Adrenal gland (tissue), 12 donors: ENCODE measurements around the gene MYH13. TPM values are rescaled to one million over a fixed set of nuclear protein-coding genes. Genes with fewer than 3 reads are reported as not detected.

Experiments
- DNase-seq, 7 donors: peaks; one replicate each; pipeline ENCODE4 v3.0.0-alpha.2; 2019 to 2020
- H3K27ac ChIP-seq, 5 donors: fragments of 200-600 bp; sonication (generic) in 4 of 5; 1 replicate in 3 of 5; 2 replicates in 2 of 5; pipeline versions ENCODE4 v1.5.1 to v1.8.0; 2016 to 2020; ENCODE audit warnings: mild to moderate bottlenecking in 1 of 5
- H3K27me3 ChIP-seq: fragments of 200-600 bp; 2 replicates; pipeline ENCODE4 v1.8.0; 2021
- H3K36me3 ChIP-seq, 2 donors: fragments of 200-600 bp; replicated peaks in 1 of 2; 1 replicate in 1 of 2; 2 replicates in 1 of 2; pipeline versions ENCODE4 v1.5.1 to v1.8.0; 2018 to 2022
- H3K4me1 ChIP-seq, 2 donors: fragments of 200-600 bp; replicated peaks in 1 of 2; 1 replicate in 1 of 2; 2 replicates in 1 of 2; pipeline versions ENCODE4 v1.5.1 to v1.8.0; 2018 to 2021
- H3K4me3 ChIP-seq, 4 donors: fragments of 200-600 bp; sonication (generic) in 3 of 4; one replicate each; pipeline ENCODE4 v1.5.1; 2016 to 2018
- H3K9me3 ChIP-seq, 3 donors: fragments of 200-600 bp; sonication (generic) in 1 of 3; replicated peaks in 1 of 3; 1 replicate in 2 of 3; 2 replicates in 1 of 3; pipeline versions ENCODE4 v1.5.1 to v1.8.0; 2016 to 2021
- POLR2A ChIP-seq, 2 donors: fragments of 450-650 bp; IDR thresholded peaks; one replicate each; pipeline ENCODE4 v1.6.1; 2017; ENCODE audit warnings: antibody characterized with exemption in 2 of 2, mild to moderate bottlenecking in 2 of 2, moderate library complexity in 1 of 2
- WGBS, 4 donors: extraction: QIAGEN DNeasy Blood & Tissue Kit in 2 of 4; methylation state at CpG; one replicate each; pipeline versions ENCODE4 v1.1.5 to v1.1.7; 2013 to 2017; 5-methylcytosine and 5-hydroxymethylcytosine counted together
- intact Hi-C, 2 donors: fragments of 100-400 bp; cut with DNase I; formaldehyde crosslinking; loops; one replicate each; pipeline versions ENCODE4 v1.14.1 to v1.15.0; 2022 to 2023
- polyA plus RNA-seq, 3 donors: library from polyadenylated mRNA; stranded (reverse); fragments of 200-250 nt in 2 of 3; fragments of 350-450 nt in 1 of 3; fragmentation: Illumina TruSeq in 1 of 3; extraction: RNeasy Lipid Tissue Mini Kit (QIAGEN cat#74804) in 1 of 3; gene quantifications; one replicate each; pipeline ENCODE4 v1.2.3, GENCODE V29; 2013 to 2014
- total RNA-seq, 9 donors: library from RNA; depleted of rRNA in 4 of 9; stranded (reverse); fragments of >200 nt in 4 of 9; fragments of 120-200 nt in 1 of 9; fragmentation: NEBNext Ultra II Directional in 1 of 9; extraction: Animal tissue kit (Norgen Biotek cat#: 25700) in 1 of 9; gene quantifications; one replicate each; pipeline versions ENCODE4 v1.1.0 to v1.2.4, GENCODE V29; 2013 to 2023
- TF ChIP-seq, protein P1 (sequence below), 6 experiments: fragments of 450-650 bp in 4 of 6; fragments of 200-600 bp in 2 of 6; sonication (generic) in 1 of 6; IDR thresholded peaks; 1 replicate in 5 of 6; 2 replicates in 1 of 6; pipeline versions ENCODE4 v1.5.1 to v1.8.0; 2016 to 2021; ENCODE audit warnings: antibody characterized with exemption in 6 of 6, mild to moderate bottlenecking in 2 of 6, moderate library complexity in 1 of 6
- donor health status: healthy with polysubstance abuse.
- donor health status: Bipolar disorder and iron deficiency.
- donor health status: DM: yes; HTN: yes; CAD: no.
- donor health status: DM: no; HTN: no; CAD: no.
- donor health status: DM: no; HTN: no; CAD: no.
- donor health status: DM: yes; HTN: yes; CAD: no.

MYH13 gene
- total and polyA plus RNA-seq, 12 donors, result not detected

DNA sequence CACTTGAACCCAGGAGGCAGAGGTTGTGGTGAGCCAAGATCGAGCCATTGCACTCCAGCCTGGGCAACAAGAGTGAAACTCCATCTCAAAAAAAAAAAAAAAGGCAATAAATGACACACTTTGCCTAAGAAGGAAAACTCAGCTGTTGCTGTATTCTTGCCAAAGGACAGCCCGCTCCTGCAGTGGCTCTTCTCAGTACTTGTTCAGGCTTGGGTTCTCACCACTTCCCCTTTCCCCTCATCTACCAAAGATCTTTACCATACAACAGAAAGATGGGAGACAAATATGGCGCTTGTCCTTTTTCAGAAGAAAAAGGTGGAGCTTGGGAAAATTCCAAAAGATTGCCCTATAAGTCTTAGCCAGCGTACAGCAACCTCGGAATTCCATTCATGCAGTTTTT, 58.5 kb downstream of the MYH13 start:
- TF ChIP-seq, protein P1, sequence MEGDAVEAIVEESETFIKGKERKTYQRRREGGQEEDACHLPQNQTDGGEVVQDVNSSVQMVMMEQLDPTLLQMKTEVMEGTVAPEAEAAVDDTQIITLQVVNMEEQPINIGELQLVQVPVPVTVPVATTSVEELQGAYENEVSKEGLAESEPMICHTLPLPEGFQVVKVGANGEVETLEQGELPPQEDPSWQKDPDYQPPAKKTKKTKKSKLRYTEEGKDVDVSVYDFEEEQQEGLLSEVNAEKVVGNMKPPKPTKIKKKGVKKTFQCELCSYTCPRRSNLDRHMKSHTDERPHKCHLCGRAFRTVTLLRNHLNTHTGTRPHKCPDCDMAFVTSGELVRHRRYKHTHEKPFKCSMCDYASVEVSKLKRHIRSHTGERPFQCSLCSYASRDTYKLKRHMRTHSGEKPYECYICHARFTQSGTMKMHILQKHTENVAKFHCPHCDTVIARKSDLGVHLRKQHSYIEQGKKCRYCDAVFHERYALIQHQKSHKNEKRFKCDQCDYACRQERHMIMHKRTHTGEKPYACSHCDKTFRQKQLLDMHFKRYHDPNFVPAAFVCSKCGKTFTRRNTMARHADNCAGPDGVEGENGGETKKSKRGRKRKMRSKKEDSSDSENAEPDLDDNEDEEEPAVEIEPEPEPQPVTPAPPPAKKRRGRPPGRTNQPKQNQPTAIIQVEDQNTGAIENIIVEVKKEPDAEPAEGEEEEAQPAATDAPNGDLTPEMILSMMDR (IDR thresholded peaks at IDR 0.05), result no peak
- no peak for TF ChIP-seq POLR2A (IDR thresholded peaks at IDR 0.05)
- Histone ChIP-seq H3K9me3 (no peaks in the 10 kb centered on the region), H3K4me3 (no peak overlapping the region), H3K27ac (no peak overlapping the region), H3K4me1 (peaks cover 0 to 4% of the 10 kb centered on the region in 2 donors), H3K36me3 (no peaks in the 10 kb centered on the region), H3K27me3 (no peaks in the 10 kb centered on the region)
- intact Hi-C loops, result no loop called here
- no peak for DNase-seq
- 62 to 74% (median 67%) methylated on average over 5 of the region's 5 CpGs for WGBS, 4 donors

DNA sequence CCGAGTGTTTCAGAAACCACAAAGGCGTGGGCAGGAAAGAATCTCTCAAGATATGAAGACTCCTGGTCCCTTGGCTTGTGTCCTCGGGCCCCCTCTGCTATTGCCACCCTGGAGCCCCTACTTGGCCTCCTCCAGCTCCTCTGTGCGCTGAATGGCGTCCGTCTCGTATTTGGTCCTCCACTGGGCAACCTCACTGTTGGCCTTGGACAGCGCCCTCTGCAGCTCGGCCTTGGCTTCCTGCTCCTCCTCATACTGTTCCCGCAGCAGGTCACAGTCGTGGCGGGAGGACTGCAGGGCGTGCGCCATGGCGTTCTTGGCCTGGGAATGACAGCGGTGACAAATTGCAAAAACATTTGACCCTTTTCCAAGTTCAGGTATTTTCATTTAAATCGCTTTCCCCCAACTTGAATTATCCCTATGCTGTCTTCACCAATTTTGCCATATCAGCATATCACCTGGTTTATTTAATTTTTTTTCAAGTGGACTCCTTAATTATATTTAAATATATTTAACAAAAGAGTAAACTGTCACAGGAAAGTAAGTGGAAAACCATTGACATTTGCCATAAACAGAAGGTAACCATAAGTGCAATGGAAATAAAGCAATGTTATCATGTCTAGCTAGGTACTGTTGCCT, 59.7 kb downstream of the MYH13 start:
- Histone ChIP-seq H3K27ac (no peak overlapping the region), H3K4me3 (no peak overlapping the region), H3K27me3 (no peaks in the 10 kb centered on the region), H3K36me3 (no peaks in the 10 kb centered on the region), H3K9me3 (no peaks in the 10 kb centered on the region), H3K4me1 (peaks cover 0 to 4% of the 10 kb centered on the region in 2 donors)
- no peak for DNase-seq
- WGBS, 4 donors, result 77 to 92% (median 83%) methylated on average over 16 to 17 of the region's 17 CpGs
- intact Hi-C loops, result no loop called here
- TF ChIP-seq POLR2A (IDR thresholded peaks at IDR 0.05), result no peak
- TF ChIP-seq, protein P1 (IDR thresholded peaks at IDR 0.05), result no peak

DNA sequence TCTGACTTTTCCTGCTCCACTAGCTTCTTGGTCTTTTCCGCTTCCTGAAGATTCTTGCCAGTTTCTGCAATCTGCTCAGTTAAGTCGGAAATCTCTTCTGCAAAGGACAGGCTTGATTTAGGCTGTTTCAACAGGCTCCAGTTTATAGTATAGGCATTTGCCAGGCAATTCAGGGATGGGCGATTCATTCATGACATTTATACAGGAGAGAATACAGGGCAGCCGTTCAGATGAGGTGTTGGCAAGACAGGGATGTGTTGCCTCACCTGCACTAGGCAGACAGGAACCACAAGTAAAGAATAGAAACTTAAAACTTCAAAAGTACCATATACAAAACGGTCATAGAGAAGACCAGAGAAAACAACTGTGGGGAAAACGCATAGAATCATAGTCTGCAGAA, 61.7 kb downstream of the MYH13 start:
- H3K27ac ChIP-seq, result no peak overlapping the region
- H3K36me3 ChIP-seq, result no peaks in the 10 kb centered on the region
- intact Hi-C loops, result no loop called here
- no peak for DNase-seq
- no peak overlapping the region for H3K4me3 ChIP-seq
- TF ChIP-seq POLR2A (IDR thresholded peaks at IDR 0.05), result no peak
- TF ChIP-seq, protein P1 (IDR thresholded peaks at IDR 0.05), result no peak
- 46 to 59% (median 55%) methylated on average over 6 of the region's 6 CpGs for WGBS, 4 donors
- no peaks in the 10 kb centered on the region for H3K27me3 ChIP-seq
- no peaks in the 10 kb centered on the region for H3K9me3 ChIP-seq
- no peaks in the 10 kb centered on the region for H3K4me1 ChIP-seq

DNA sequence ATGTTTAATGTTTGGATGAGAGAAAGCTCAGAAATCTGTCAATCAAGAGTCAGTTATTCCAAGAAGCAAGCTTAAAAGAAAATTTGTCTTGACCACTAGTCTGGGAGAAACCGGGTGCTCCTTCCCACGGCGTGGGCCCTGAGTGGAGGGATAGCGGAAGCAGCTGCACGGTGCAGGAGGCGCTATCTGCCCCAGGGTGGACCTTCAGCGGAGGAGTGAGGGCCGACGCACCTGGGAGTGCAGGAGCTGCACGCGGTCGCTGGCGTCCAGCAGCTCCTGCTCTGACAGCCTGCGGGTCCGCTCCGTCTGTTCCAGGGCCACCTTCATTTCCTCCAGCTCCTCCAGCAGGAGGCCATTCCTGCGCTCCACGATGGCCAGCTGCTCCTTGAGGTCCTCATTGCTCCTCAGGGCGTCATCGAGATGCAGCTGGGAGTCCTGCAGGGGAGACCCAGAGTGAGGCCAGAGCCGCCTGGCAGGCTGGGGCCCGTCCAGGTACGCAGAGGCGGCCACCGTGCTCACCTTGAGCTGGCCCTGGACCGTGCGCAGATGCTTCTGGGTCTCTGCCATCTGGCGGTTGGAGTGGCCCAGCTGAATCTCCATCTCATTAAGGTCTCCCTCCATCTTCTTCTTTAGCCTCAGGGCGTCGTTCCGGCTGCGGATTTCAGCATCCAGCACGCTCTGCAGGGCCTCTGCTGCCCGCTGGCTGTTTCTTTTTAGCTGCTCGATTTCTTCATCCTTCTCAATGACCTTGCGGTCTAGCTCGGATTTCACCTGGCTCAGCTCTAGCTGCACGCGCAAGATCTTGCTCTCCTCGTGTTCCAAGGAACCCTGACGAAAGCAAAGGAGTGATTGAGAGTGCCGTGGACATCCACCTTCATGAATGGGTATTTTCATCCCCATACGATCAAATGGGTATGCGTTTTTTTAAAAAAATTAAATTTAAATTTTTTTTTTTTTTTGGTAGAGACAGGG, 63.5 kb downstream of the MYH13 start:
- Histone ChIP-seq H3K27me3 (no peaks in the 10 kb centered on the region), H3K9me3 (no peaks in the 10 kb centered on the region), H3K36me3 (no peaks in the 10 kb centered on the region), H3K4me1 (no peaks in the 10 kb centered on the region), H3K27ac (no peak overlapping the region), H3K4me3 (no peak overlapping the region)
- WGBS, 4 donors, result 86 to 92% (median 88%) methylated on average over 27 to 44 of the region's 44 CpGs
- no peak for DNase-seq
- TF ChIP-seq, protein P1 (IDR thresholded peaks at IDR 0.05), result no peak
- no peak for TF ChIP-seq POLR2A (IDR thresholded peaks at IDR 0.05)
- intact Hi-C loops, result no loop called here
